ENCODE measurements around the gene DTX3.

GRCh38 chr12:57614178-57614947, 9.7 kb downstream of the DTX3 start:
- TF ChIP-seq CTCF (IDR thresholded peaks at IDR 0.05) (no peak), IRF2 (CRISPR knock-in tag; IDR thresholded peaks at IDR 0.05; ENCODE audit: borderline replicate concordance, low read depth) (no peak), ZBTB43 (CRISPR knock-in tag; IDR thresholded peaks at IDR 0.05) (no peak), HMGXB4 (CRISPR knock-in tag; IDR thresholded peaks at IDR 0.05) (no peak), ZBTB21 (CRISPR knock-in tag; IDR thresholded peaks at IDR 0.05; ENCODE audit: borderline replicate concordance) (no peak), ZMAT4 (CRISPR knock-in tag; IDR thresholded peaks at IDR 0.05) (no peak), PRDM15 (CRISPR knock-in tag; IDR thresholded peaks at IDR 0.05) (no peak), CREB1 (CRISPR knock-in tag; IDR thresholded peaks at IDR 0.05) (no peak), TEAD1 (CRISPR knock-in tag; IDR thresholded peaks at IDR 0.05) (no peak), E2F1 (CRISPR knock-in tag; IDR thresholded peaks at IDR 0.05) (no peak), FOXP4 (CRISPR knock-in tag; IDR thresholded peaks at IDR 0.05) (no peak), SMAD3 (CRISPR knock-in tag; IDR thresholded peaks at IDR 0.05; ENCODE audit: borderline replicate concordance) (no peak), NR1H2 (CRISPR knock-in tag; IDR thresholded peaks at IDR 0.05) (no peak)
